Measurements from ENCODE around the gene STRBP. TPM values are rescaled to one million over a fixed set of nuclear protein-coding genes. Genes with fewer than 3 reads are reported as not detected.
A peak's percentile ranks its signal among the peaks of the same experiment; 100 is the strongest.
"Not testable (repeated sequence)": the region's sequence is repeated elsewhere in the genome, so short reads cannot be mapped to it uniquely, and the experiment has no call there.

Gene STRBP
- total RNA-seq, 1 experiment from 2014 or later: 96.3 TPM

DNA sequence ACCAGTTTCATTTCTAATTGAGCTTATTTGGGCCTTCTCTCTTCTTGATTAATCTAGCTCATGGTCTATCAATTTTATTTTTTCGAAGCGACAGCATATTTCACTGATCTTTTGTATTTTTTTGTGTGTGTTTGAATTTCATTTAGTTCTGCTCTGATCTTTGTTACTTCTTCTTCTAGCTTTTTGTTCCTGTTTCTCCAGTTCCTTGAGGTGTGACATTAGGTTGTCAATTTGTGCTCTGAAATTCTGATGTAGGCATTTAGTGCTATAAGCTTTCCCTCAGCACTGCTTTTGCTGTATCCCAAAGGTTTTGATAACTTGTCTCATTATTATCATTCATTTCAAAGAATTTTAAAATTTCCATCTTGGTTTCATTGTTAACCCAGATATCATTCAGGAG is 67.3 kb downstream of the STRBP start:
- Mint-ChIP-seq H3K27ac (0 out of 2 replicates have a peak overlapping the region, but pooled peaks have one; percentile 1), H3K4me3 (no peak overlapping the region), H3K27me3 (ENCODE audit: low read depth) (no peaks in the 10 kb centered on the region), H3K9me3 (peaks cover 4% of the 10 kb centered on the region; the same call in 1 of the 2 replicates), H3K36me3 (peaks cover 5% of the 10 kb centered on the region; the same call in 1 of the 2 replicates), H3K4me1 (no peaks in the 10 kb centered on the region; the same call in 1 of the 2 replicates)
- POLR2A ChIA-PET: no interaction called here
- ATAC-seq (no peak), DNase-seq (ENCODE audit: low spot score) (no peak)
- CTCF ChIA-PET: no interaction called here
- TF ChIP-seq, protein P1, sequence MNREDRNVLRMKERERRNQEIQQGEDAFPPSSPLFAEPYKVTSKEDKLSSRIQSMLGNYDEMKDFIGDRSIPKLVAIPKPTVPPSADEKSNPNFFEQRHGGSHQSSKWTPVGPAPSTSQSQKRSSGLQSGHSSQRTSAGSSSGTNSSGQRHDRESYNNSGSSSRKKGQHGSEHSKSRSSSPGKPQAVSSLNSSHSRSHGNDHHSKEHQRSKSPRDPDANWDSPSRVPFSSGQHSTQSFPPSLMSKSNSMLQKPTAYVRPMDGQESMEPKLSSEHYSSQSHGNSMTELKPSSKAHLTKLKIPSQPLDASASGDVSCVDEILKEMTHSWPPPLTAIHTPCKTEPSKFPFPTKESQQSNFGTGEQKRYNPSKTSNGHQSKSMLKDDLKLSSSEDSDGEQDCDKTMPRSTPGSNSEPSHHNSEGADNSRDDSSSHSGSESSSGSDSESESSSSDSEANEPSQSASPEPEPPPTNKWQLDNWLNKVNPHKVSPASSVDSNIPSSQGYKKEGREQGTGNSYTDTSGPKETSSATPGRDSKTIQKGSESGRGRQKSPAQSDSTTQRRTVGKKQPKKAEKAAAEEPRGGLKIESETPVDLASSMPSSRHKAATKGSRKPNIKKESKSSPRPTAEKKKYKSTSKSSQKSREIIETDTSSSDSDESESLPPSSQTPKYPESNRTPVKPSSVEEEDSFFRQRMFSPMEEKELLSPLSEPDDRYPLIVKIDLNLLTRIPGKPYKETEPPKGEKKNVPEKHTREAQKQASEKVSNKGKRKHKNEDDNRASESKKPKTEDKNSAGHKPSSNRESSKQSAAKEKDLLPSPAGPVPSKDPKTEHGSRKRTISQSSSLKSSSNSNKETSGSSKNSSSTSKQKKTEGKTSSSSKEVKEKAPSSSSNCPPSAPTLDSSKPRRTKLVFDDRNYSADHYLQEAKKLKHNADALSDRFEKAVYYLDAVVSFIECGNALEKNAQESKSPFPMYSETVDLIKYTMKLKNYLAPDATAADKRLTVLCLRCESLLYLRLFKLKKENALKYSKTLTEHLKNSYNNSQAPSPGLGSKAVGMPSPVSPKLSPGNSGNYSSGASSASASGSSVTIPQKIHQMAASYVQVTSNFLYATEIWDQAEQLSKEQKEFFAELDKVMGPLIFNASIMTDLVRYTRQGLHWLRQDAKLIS (CRISPR knock-in tag; IDR thresholded peaks at IDR 0.05; ENCODE audit: borderline replicate concordance): no peak
- TF ChIP-seq, protein P2, sequence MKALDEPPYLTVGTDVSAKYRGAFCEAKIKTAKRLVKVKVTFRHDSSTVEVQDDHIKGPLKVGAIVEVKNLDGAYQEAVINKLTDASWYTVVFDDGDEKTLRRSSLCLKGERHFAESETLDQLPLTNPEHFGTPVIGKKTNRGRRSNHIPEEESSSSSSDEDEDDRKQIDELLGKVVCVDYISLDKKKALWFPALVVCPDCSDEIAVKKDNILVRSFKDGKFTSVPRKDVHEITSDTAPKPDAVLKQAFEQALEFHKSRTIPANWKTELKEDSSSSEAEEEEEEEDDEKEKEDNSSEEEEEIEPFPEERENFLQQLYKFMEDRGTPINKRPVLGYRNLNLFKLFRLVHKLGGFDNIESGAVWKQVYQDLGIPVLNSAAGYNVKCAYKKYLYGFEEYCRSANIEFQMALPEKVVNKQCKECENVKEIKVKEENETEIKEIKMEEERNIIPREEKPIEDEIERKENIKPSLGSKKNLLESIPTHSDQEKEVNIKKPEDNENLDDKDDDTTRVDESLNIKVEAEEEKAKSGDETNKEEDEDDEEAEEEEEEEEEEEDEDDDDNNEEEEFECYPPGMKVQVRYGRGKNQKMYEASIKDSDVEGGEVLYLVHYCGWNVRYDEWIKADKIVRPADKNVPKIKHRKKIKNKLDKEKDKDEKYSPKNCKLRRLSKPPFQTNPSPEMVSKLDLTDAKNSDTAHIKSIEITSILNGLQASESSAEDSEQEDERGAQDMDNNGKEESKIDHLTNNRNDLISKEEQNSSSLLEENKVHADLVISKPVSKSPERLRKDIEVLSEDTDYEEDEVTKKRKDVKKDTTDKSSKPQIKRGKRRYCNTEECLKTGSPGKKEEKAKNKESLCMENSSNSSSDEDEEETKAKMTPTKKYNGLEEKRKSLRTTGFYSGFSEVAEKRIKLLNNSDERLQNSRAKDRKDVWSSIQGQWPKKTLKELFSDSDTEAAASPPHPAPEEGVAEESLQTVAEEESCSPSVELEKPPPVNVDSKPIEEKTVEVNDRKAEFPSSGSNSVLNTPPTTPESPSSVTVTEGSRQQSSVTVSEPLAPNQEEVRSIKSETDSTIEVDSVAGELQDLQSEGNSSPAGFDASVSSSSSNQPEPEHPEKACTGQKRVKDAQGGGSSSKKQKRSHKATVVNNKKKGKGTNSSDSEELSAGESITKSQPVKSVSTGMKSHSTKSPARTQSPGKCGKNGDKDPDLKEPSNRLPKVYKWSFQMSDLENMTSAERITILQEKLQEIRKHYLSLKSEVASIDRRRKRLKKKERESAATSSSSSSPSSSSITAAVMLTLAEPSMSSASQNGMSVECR (CRISPR knock-in tag; IDR thresholded peaks at IDR 0.05; ENCODE audit: borderline replicate concordance): no peak
- TF ChIP-seq, protein P3, sequence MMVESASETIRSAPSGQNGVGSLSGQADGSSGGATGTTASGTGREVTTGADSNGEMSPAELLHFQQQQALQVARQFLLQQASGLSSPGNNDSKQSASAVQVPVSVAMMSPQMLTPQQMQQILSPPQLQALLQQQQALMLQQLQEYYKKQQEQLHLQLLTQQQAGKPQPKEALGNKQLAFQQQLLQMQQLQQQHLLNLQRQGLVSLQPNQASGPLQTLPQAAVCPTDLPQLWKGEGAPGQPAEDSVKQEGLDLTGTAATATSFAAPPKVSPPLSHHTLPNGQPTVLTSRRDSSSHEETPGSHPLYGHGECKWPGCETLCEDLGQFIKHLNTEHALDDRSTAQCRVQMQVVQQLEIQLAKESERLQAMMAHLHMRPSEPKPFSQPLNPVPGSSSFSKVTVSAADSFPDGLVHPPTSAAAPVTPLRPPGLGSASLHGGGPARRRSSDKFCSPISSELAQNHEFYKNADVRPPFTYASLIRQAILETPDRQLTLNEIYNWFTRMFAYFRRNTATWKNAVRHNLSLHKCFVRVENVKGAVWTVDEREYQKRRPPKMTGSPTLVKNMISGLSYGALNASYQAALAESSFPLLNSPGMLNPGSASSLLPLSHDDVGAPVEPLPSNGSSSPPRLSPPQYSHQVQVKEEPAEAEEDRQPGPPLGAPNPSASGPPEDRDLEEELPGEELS (CRISPR knock-in tag; IDR thresholded peaks at IDR 0.05): no peak
- no peak for TF ChIP-seq NR3C1 (CRISPR knock-in tag; conservative IDR thresholded peaks at IDR 0.05; ENCODE audit: low read depth)

DNA sequence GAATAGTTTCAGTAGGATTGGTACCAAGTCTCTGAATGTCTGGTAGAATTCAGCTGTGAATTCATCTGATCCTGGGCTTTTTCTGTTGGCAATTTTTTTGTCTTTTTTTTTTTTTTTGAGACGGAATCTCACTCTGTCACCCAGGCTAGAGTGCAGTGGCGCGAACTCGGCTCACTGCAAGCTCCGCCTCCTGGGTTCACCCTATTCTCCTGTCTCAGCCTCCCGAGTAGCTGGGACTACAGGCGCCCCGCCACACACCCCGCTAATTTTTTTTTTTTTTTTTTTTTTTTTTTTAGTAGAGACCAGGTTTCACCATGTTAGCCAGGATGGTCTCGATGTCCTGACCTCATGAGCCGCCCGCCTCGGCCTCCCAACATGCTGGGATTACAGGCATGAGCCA is 67.9 kb downstream of the STRBP start:
- H3K9me3 Mint-ChIP-seq; ATAC-seq; H3K27ac Mint-ChIP-seq; POLR2A ChIA-PET; DNase-seq (ENCODE audit: low spot score); H3K4me1 Mint-ChIP-seq; H3K4me3 Mint-ChIP-seq; H3K27me3 Mint-ChIP-seq (ENCODE audit: low read depth); H3K36me3 Mint-ChIP-seq: not testable (repeated sequence)
- CTCF ChIA-PET: interaction anchor here (0.6 kb wide), 1 partner anchor 138 kb away, joined by 3 read pairs; no protein-coding TSS in a partner anchor

DNA sequence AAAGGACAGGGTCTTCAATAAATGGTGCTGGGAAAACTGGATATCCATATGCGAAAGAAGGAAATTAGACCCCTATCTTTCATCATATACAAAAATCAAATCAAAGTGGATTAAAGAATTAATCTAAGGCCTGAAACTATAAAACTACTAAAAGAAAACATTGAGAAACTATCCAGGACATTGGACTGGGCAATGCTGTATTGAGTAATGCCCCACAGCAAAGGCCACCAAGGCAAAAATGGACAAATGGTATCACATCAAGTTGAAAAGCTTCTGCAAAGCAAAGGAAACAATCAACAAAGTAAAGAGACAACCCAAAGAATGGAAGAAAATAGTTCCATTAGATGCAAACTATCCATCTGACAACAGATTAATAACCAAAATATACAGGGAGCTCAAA is 72.3 kb downstream of the STRBP start:
- Mint-ChIP-seq H3K27ac (no peak overlapping the region), H3K27me3 (ENCODE audit: low read depth) (no peaks in the 10 kb centered on the region), H3K9me3 (peaks cover 4% of the 10 kb centered on the region; the same call in 1 of the 2 replicates), H3K4me1 (no peaks in the 10 kb centered on the region; the same call in 1 of the 2 replicates), H3K36me3 (no peaks in the 10 kb centered on the region), H3K4me3 (no peak overlapping the region)
- CTCF ChIA-PET: no interaction called here
- DNase-seq (ENCODE audit: low spot score): no peak
- POLR2A ChIA-PET: no interaction called here
- ATAC-seq: no peak
- no peak for TF ChIP-seq TEAD1 (CRISPR knock-in tag; IDR thresholded peaks at IDR 0.05)
- TF ChIP-seq, protein P4, sequence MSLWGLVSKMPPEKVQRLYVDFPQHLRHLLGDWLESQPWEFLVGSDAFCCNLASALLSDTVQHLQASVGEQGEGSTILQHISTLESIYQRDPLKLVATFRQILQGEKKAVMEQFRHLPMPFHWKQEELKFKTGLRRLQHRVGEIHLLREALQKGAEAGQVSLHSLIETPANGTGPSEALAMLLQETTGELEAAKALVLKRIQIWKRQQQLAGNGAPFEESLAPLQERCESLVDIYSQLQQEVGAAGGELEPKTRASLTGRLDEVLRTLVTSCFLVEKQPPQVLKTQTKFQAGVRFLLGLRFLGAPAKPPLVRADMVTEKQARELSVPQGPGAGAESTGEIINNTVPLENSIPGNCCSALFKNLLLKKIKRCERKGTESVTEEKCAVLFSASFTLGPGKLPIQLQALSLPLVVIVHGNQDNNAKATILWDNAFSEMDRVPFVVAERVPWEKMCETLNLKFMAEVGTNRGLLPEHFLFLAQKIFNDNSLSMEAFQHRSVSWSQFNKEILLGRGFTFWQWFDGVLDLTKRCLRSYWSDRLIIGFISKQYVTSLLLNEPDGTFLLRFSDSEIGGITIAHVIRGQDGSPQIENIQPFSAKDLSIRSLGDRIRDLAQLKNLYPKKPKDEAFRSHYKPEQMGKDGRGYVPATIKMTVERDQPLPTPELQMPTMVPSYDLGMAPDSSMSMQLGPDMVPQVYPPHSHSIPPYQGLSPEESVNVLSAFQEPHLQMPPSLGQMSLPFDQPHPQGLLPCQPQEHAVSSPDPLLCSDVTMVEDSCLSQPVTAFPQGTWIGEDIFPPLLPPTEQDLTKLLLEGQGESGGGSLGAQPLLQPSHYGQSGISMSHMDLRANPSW (CRISPR knock-in tag; conservative IDR thresholded peaks at IDR 0.05; ENCODE audit: low read depth): no peak
- no peak for TF ChIP-seq FOXK1 (CRISPR knock-in tag; IDR thresholded peaks at IDR 0.05)
- TF ChIP-seq, protein P5, sequence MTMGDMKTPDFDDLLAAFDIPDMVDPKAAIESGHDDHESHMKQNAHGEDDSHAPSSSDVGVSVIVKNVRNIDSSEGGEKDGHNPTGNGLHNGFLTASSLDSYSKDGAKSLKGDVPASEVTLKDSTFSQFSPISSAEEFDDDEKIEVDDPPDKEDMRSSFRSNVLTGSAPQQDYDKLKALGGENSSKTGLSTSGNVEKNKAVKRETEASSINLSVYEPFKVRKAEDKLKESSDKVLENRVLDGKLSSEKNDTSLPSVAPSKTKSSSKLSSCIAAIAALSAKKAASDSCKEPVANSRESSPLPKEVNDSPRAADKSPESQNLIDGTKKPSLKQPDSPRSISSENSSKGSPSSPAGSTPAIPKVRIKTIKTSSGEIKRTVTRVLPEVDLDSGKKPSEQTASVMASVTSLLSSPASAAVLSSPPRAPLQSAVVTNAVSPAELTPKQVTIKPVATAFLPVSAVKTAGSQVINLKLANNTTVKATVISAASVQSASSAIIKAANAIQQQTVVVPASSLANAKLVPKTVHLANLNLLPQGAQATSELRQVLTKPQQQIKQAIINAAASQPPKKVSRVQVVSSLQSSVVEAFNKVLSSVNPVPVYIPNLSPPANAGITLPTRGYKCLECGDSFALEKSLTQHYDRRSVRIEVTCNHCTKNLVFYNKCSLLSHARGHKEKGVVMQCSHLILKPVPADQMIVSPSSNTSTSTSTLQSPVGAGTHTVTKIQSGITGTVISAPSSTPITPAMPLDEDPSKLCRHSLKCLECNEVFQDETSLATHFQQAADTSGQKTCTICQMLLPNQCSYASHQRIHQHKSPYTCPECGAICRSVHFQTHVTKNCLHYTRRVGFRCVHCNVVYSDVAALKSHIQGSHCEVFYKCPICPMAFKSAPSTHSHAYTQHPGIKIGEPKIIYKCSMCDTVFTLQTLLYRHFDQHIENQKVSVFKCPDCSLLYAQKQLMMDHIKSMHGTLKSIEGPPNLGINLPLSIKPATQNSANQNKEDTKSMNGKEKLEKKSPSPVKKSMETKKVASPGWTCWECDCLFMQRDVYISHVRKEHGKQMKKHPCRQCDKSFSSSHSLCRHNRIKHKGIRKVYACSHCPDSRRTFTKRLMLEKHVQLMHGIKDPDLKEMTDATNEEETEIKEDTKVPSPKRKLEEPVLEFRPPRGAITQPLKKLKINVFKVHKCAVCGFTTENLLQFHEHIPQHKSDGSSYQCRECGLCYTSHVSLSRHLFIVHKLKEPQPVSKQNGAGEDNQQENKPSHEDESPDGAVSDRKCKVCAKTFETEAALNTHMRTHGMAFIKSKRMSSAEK (CRISPR knock-in tag; IDR thresholded peaks at IDR 0.05; ENCODE audit: borderline replicate concordance): no peak
- TF ChIP-seq, protein P6, sequence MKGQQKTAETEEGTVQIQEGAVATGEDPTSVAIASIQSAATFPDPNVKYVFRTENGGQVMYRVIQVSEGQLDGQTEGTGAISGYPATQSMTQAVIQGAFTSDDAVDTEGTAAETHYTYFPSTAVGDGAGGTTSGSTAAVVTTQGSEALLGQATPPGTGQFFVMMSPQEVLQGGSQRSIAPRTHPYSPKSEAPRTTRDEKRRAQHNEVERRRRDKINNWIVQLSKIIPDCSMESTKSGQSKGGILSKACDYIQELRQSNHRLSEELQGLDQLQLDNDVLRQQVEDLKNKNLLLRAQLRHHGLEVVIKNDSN (CRISPR knock-in tag; IDR thresholded peaks at IDR 0.05): no peak
- TF ChIP-seq JAZF1 (CRISPR knock-in tag; IDR thresholded peaks at IDR 0.05): no peak
- no peak for TF ChIP-seq HMGA2 (CRISPR knock-in tag; IDR thresholded peaks at IDR 0.05)
